ENCODE measurements around the gene CYP46A1.

CYP46A1 gene

DNA sequence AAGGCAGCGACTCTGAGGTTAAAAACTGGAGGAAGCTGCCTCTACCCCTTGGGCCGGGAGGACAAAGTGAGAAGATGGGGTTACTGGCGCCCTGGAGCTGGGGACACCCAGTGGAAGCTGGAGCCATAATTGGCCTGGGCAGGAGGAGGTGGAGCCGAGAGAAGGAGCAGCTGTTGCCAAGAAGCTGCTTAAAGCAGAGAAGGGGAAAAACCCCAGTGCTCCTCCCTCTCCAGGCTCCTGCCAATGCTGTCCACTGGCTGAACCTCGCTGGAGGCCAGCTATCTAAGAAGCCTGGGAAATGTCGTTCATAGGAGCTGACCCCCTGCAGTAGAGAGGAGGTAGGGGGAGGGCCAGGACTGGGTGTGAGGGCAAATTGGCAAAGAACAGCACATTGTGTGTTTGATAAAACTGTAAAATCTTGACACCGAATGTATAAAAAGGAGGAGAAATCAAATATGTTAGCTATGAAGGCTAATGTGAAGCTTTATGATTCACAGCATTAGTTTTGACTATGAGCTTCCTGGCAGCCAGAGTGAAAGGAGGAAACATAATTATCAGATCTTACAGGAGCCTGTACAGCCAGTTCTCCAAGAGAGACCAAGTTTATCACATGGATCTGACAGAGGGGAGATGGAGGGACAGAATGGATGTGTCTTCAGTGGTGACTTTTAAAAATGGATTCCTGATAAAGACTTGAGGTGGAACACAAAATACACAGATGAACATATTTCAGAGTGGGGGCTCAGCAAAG lies 29.7 kb upstream of the CYP46A1 start:
- Histone ChIP-seq H3K4me3 (ENCODE audit: low read depth in 1 of 2, low read length in 1 of 2) (no peak overlapping the region), H3K27me3 (peaks cover 28% of the 10 kb centered on the region)
- no peak for TF ChIP-seq CTCF (IDR thresholded peaks at IDR 0.05)

GRCh38 chr14:99655521-99655920 lies 28.6 kb upstream of the CYP46A1 start:
- Histone ChIP-seq H3K36me3 (no peaks in the 10 kb centered on the region), H3K27ac (no peak overlapping the region), H3K27me3 (peaks cover 39% of the 10 kb centered on the region), H3K9me3 (no peaks in the 10 kb centered on the region), H3K4me1 (ENCODE audit: control insufficient read depth in 1 of 2, insufficient read depth in 1 of 2, low read depth in 1 of 2, low read length in 1 of 2) (no peaks in the 10 kb centered on the region), H3K4me3 (ENCODE audit: low read depth in 1 of 2, low read length in 1 of 2) (no peak overlapping the region)
- no peak for TF ChIP-seq CTCF (IDR thresholded peaks at IDR 0.05)

More for the DNA sequence above, 29.7 kb upstream of the CYP46A1 start:
- H3K4me1 ChIP-seq (ENCODE audit: control insufficient read depth in 1 of 2, insufficient read depth in 1 of 2, low read depth in 1 of 2, low read length in 1 of 2), result no peaks in the 10 kb centered on the region
- no peak overlapping the region for H3K27ac ChIP-seq
- H3K9me3 ChIP-seq, result no peaks in the 10 kb centered on the region
- no peaks in the 10 kb centered on the region for H3K36me3 ChIP-seq

- H3K27me3 ChIP-seq, result peaks cover 46% of the 10 kb centered on the region
Observed at GRCh38 chr14:99656171-99656570, 27.9 kb upstream of the CYP46A1 start.

DNA sequence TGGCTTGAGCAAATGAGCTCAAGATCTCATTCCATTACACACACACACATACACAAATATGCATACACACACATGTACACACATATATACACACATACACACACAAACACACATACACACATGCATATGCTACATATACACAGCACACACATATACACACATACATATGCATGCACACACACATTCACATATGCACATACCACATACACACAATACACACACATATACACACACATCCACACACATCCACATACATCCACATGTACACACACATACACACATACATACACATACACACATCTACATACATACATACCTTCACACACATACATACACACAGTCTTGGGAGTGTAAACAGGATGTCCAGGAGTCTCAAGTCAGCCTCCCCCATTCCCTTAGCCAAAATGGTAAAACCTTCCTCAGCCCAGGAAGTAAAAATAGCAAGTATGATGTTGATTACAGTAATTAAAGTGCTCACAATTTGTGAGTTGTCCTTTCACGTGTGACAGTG lies 26.4 kb upstream of the CYP46A1 start:
- H3K4me1 ChIP-seq (ENCODE audit: control insufficient read depth in 1 of 2, insufficient read depth in 1 of 2, low read depth in 1 of 2, low read length in 1 of 2), result no peaks in the 10 kb centered on the region
- peaks cover 61% of the 10 kb centered on the region for H3K27me3 ChIP-seq
- H3K4me3 ChIP-seq (ENCODE audit: low read depth in 1 of 2, low read length in 1 of 2), result no peak overlapping the region
- H3K36me3 ChIP-seq, result no peaks in the 10 kb centered on the region
- TF ChIP-seq CTCF (IDR thresholded peaks at IDR 0.05), result no peak
- no peaks in the 10 kb centered on the region for H3K9me3 ChIP-seq
- H3K27ac ChIP-seq, result no peak overlapping the region

More at GRCh38 chr14:99656171-99656570, 27.9 kb upstream of the CYP46A1 start:
- no peaks in the 10 kb centered on the region for H3K9me3 ChIP-seq
- H3K27ac ChIP-seq, result no peak overlapping the region
- no peak for TF ChIP-seq CTCF (IDR thresholded peaks at IDR 0.05)
- no peaks in the 10 kb centered on the region for H3K4me1 ChIP-seq (ENCODE audit: control insufficient read depth in 1 of 2, insufficient read depth in 1 of 2, low read depth in 1 of 2, low read length in 1 of 2)
- H3K4me3 ChIP-seq (ENCODE audit: low read depth in 1 of 2, low read length in 1 of 2), result no peak overlapping the region
- no peaks in the 10 kb centered on the region for H3K36me3 ChIP-seq

DNA sequence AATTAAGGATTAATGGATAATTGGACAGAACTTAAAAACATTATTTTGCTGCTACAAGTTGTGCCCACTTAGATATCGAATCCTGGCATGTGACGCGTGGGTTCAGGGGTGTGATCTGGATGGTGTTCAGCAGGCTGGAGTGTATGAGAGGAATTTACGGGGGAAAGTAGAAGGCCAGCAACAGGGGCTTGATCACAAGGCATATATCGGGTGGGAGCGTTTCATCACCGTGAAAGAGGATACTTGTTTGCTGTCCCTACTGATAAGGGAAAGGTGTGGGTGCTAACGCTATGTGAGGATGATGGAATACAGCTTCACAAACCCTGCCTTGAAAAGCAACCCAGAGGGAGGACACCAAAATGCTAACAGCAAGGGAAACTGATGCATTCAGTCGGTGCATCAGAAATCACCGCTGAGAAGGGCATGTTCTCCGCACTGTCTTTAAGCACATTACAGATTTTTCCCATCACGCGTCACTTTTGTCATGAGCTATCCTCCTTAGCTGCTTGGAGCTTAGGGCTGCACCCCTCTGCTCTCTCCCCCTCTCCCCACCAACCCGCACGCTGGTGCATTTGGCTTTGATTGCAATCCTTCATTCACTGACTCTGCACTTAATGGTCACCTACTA lies 25.8 kb upstream of the CYP46A1 start:
- H3K9me3 ChIP-seq, result no peaks in the 10 kb centered on the region
- H3K4me3 ChIP-seq (ENCODE audit: low read depth in 1 of 2, low read length in 1 of 2), result no peak overlapping the region
- peaks cover 65% of the 10 kb centered on the region for H3K27me3 ChIP-seq
- TF ChIP-seq CTCF (IDR thresholded peaks at IDR 0.05), result no peak
- H3K4me1 ChIP-seq (ENCODE audit: control insufficient read depth in 1 of 2, insufficient read depth in 1 of 2, low read depth in 1 of 2, low read length in 1 of 2), result no peaks in the 10 kb centered on the region
- H3K36me3 ChIP-seq, result no peaks in the 10 kb centered on the region
- H3K27ac ChIP-seq, result no peak overlapping the region
